ENCODE measurements around the gene INTS6L.
"Not testable (repeated sequence)": the region's sequence is repeated elsewhere in the genome, so short reads cannot be mapped to it uniquely, and the experiment has no call there.

The INTS6L gene

GRCh38 chrX:135624408-135625204 is 104.1 kb downstream of the INTS6L start:
- DNase-seq: not testable (repeated sequence)

- no peak for DNase-seq
Observed at GRCh38 chrX:135625995-135626394, 105.5 kb downstream of the INTS6L start.

- no peak for DNase-seq
Observed at GRCh38 chrX:135629342-135629741, 108.9 kb downstream of the INTS6L start.

Data from GOT3 (cell line).